NCI-H1694 (cell line): ENCODE measurements around the gene MCTS1.
"Not testable (repeated sequence)": the region's sequence is repeated elsewhere in the genome, so short reads cannot be mapped to it uniquely, and the experiment has no call there.

Experiments used
- DNase-seq: peaks from one replicate; lab custom pipeline; 2025; lab: John Stamatoyannopoulos, UW

The MCTS1 gene

GRCh38 chrX:120603707-120604360, at the start of gene MCTS1:
MCTS1 (plus strand) TSS chrX:120604101; CDS start chrX:120604237, 136 bp downstream.
- peak; percentile 96 for DNase-seq

- no peak for DNase-seq
Observed at GRCh38 chrX:120556251-120556650, 47.6 kb upstream of the MCTS1 start.

GRCh38 chrX:120559804-120560203, 44.1 kb upstream of the MCTS1 start:
- no peak for DNase-seq

- DNase-seq, result no peak
Observed at GRCh38 chrX:120560405-120560841, 43.5 kb upstream of the MCTS1 start.

GRCh38 chrX:120560842-120561633, 42.9 kb upstream of the MCTS1 start, which contains the start of gene CUL4B:
CUL4B (minus strand) TSS chrX:120560962; CDS start chrX:120560638, 324 bp downstream.
- DNase-seq, result peak; percentile 94

GRCh38 chrX:120561634-120562568, 42.0 kb upstream of the MCTS1 start:
- no peak for DNase-seq

GRCh38 chrX:120562569-120562926, 41.4 kb upstream of the MCTS1 start:
- no peak for DNase-seq

- no peak for DNase-seq
Observed at GRCh38 chrX:120564925-120565324, 39.0 kb upstream of the MCTS1 start.

GRCh38 chrX:120566817-120567216, 37.1 kb upstream of the MCTS1 start:
- DNase-seq, result no peak

- no peak for DNase-seq
Observed at GRCh38 chrX:120568035-120568434, 35.9 kb upstream of the MCTS1 start.

- no peak for DNase-seq
Observed at GRCh38 chrX:120568609-120569008, 35.3 kb upstream of the MCTS1 start.

GRCh38 chrX:120570011-120570600, 33.8 kb upstream of the MCTS1 start:
- no peak for DNase-seq

GRCh38 chrX:120573806-120574205, 30.1 kb upstream of the MCTS1 start:
- DNase-seq, result not testable (repeated sequence)

- no peak for DNase-seq
Observed at GRCh38 chrX:120575379-120576114, 28.4 kb upstream of the MCTS1 start.

GRCh38 chrX:120585702-120586101, 18.2 kb upstream of the MCTS1 start:
- no peak for DNase-seq

GRCh38 chrX:120604361-120604782, 471 bp downstream of the MCTS1 start:
- DNase-seq, result peak; percentile 81

GRCh38 chrX:120612086-120612485, 8.2 kb downstream of the MCTS1 start:
- no peak for DNase-seq

GRCh38 chrX:120614816-120615215, 10.9 kb downstream of the MCTS1 start:
- peak; percentile 57 for DNase-seq

GRCh38 chrX:120617996-120618630, 14.2 kb downstream of the MCTS1 start:
- DNase-seq, result no peak

GRCh38 chrX:120625371-120625770, 21.5 kb downstream of the MCTS1 start:
- DNase-seq, result no peak
